ENCODE results near the gene ITGA6. TPM values are rescaled to one million over a fixed set of nuclear protein-coding genes. Genes with fewer than 3 reads are reported as not detected.

Gene ITGA6
- total RNA-seq, 1 donor from 2014 or later = 40.7 TPM

DNA sequence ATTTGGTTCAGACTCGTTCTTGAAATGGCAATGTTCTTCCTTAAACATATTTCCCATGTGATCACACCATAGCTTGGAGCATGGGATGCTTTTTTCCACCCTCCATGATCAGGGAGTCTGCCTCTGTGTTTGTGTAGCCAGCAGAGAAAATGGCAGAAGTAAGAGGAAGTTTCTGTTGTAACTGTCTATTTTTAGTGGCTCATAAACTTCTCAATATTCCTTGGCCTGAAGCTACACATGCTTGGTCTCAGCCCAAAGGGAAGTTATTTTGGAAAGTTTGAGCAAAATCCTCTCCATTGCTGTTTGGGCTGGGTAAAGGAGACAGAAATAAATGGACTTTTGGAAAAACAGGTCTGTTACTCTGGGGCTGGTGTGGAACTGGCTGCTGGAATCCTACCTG lies 33.4 kb upstream of the ITGA6 start:
- H3K4me3 ChIP-seq = peak overlapping the region in 1 of 2 donors; percentile 19

DNA sequence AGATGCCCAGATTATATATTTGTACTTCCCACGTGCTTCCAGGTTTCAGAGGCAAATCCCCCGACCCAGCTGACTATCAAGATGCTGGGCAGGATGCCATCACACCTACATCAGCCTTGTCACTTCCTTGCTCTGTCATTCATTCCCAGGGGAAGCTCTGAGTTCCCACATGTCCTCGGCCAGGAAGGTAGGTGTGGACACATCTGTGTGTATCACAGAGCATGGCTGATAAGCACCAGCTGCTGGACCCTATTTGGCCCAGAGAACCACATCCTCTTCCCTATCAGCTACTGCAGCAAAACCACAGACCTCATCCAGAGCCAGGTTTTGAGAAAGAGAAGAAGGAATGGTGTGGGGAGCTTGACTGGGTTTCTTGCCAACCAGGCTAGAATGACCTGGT lies 31.9 kb upstream of the ITGA6 start:
- intact Hi-C loops (cut with DNase I) = no loop called here
- no peak for DNase-seq (ENCODE audit: low spot score in 2 of 2)
- Histone ChIP-seq H3K27ac (no peak overlapping the region), H3K4me1 (peaks cover 10 to 14% of the 10 kb centered on the region in 2 donors), H3K4me3 (no peak overlapping the region), H3K27me3 (no peaks in the 10 kb centered on the region), H3K9me3 (no peaks in the 10 kb centered on the region), H3K36me3 (no peaks in the 10 kb centered on the region)
- TF ChIP-seq, protein P1, sequence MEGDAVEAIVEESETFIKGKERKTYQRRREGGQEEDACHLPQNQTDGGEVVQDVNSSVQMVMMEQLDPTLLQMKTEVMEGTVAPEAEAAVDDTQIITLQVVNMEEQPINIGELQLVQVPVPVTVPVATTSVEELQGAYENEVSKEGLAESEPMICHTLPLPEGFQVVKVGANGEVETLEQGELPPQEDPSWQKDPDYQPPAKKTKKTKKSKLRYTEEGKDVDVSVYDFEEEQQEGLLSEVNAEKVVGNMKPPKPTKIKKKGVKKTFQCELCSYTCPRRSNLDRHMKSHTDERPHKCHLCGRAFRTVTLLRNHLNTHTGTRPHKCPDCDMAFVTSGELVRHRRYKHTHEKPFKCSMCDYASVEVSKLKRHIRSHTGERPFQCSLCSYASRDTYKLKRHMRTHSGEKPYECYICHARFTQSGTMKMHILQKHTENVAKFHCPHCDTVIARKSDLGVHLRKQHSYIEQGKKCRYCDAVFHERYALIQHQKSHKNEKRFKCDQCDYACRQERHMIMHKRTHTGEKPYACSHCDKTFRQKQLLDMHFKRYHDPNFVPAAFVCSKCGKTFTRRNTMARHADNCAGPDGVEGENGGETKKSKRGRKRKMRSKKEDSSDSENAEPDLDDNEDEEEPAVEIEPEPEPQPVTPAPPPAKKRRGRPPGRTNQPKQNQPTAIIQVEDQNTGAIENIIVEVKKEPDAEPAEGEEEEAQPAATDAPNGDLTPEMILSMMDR (IDR thresholded peaks at IDR 0.05) = no peak

More for the DNA sequence above, 33.4 kb upstream of the ITGA6 start:
- no peak for DNase-seq (ENCODE audit: low spot score in 2 of 2)
- peak overlapping the region; percentile 71 to 82 for H3K27ac ChIP-seq
- no peaks in the 10 kb centered on the region for H3K36me3 ChIP-seq
- no peaks in the 10 kb centered on the region for H3K27me3 ChIP-seq
- intact Hi-C loops (cut with DNase I) = no loop called here
- TF ChIP-seq, protein P1 (IDR thresholded peaks at IDR 0.05) = no peak
- no peaks in the 10 kb centered on the region for H3K9me3 ChIP-seq
- H3K4me1 ChIP-seq = peaks cover 10 to 14% of the 10 kb centered on the region in 2 donors

DNA sequence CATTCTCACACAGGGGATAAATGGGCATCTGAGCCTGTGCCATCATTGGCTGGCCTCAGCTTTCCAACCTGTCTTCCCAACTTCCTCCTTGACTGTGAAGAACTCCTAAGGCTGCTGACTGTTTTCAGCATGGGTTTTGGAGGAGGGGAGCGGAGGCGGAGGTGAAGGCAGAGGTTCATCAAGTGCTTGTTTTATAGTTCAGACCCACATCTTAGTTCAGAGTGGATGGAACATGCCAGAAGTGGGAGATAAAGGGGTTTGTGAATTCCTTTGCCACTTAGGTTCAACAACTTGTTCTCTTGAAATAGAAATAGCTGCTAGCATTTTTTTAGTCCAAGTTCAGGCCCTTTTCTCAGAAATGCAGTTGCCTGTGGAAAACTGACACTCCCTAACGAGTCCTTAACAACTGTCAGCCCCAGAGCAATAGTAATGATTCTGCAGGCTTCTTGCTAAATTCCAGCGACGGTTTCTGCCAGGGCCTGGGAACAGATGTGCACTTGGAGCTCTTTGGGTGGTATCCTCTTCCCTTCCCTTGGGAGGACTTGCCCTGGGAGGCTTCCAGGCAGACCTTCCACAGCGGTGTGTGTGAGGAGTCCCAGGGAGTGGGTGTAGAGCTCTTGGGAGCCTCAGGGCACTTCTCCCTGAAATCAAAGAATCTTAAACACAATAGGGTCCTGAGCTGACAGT lies 30.1 kb upstream of the ITGA6 start:
- TF ChIP-seq, protein P1 (IDR thresholded peaks at IDR 0.05) = no peak
- no peaks in the 10 kb centered on the region for H3K36me3 ChIP-seq
- no peaks in the 10 kb centered on the region for H3K9me3 ChIP-seq
- peak overlapping the region; percentile 1 to 24 for H3K27ac ChIP-seq
- no peak for DNase-seq (ENCODE audit: low spot score in 2 of 2)
- H3K4me3 ChIP-seq = no peak overlapping the region
- no peaks in the 10 kb centered on the region for H3K27me3 ChIP-seq
- H3K4me1 ChIP-seq = peaks cover 10 to 14% of the 10 kb centered on the region in 2 donors
- intact Hi-C loops (cut with DNase I) = no loop called here

DNA sequence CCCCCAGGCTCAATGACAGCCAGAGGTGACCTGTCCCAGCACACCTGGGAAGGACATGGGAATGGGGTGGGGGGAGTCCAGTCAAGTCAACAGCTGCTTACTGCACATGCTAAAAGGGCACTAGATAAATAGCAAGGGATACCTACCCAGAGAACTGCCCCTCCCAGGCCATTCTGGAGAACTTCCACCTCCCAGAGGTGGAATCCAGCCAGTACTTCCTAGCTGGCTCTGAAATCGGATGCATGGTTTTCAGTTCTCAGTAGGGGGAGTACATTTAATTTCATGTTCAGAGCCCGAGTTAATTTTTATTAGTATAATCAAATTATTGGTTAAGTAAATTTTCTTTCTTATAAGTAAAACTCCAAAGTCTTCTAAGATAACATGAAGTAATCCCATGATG lies 28.9 kb upstream of the ITGA6 start:
- H3K4me3 ChIP-seq = no peak overlapping the region
- H3K27me3 ChIP-seq = no peaks in the 10 kb centered on the region
- no peaks in the 10 kb centered on the region for H3K36me3 ChIP-seq
- intact Hi-C loops (cut with DNase I) = no loop called here
- H3K9me3 ChIP-seq = no peaks in the 10 kb centered on the region
- TF ChIP-seq, protein P1 (IDR thresholded peaks at IDR 0.05) = no peak
- peaks cover 10 to 11% of the 10 kb centered on the region in 2 donors for H3K4me1 ChIP-seq
- no peak overlapping the region for H3K27ac ChIP-seq
- no peak for DNase-seq (ENCODE audit: low spot score in 2 of 2)

DNA sequence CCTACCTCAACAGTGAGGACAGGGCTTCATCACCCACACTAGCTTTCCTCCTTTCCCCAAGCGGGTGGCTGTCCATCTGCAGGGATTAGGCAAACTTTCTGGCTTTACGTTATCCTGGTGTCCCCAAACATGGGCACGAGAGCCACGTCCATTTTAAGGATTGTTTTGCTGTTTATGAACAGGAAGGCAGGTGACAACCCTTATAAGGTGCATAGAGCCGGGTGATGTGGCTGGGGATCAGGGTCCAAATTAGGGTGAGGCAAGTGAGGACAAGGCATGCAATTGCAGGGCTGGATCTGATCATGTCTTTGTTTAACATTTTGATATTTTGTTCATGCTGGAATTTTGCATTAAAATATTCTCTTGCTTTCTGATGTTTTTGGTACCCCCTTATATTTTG lies 27.6 kb upstream of the ITGA6 start:
- no peaks in the 10 kb centered on the region for H3K36me3 ChIP-seq
- no peak overlapping the region for H3K4me3 ChIP-seq
- intact Hi-C loops (cut with DNase I) = no loop called here
- H3K4me1 ChIP-seq = no peaks in the 10 kb centered on the region
- H3K27me3 ChIP-seq = no peaks in the 10 kb centered on the region
- TF ChIP-seq, protein P1 (IDR thresholded peaks at IDR 0.05) = no peak
- no peak overlapping the region for H3K27ac ChIP-seq
- no peak for DNase-seq (ENCODE audit: low spot score in 2 of 2)
- H3K9me3 ChIP-seq = no peaks in the 10 kb centered on the region

Measured in ascending aorta (tissue), 2 donors.